Esophagus muscularis mucosa (tissue), 4 donors: ENCODE data around the gene ST7L.

Source experiments
- CTCF ChIP-seq, 3 experiments: fragments of 200-600 bp in 2 of 3; fragments of 450-650 bp in 1 of 3; sonication (generic) in 2 of 3; IDR thresholded peaks; one replicate each; pipeline ENCODE4 v1.5.1; 2017 to 2019; ENCODE audit warnings: antibody characterized with exemption in 3 of 3, mild to moderate bottlenecking in 2 of 3, moderate library complexity in 1 of 3
- EP300 ChIP-seq: sonication (generic); formaldehyde crosslinking; IDR thresholded peaks from one replicate; pipeline ENCODE4 v1.6.1; 2017; ENCODE audit warnings: antibody characterized with exemption
- POLR2A ChIP-seq: fragments of 450-650 bp; IDR thresholded peaks from one replicate; pipeline ENCODE4 v1.6.1; 2017; ENCODE audit warnings: antibody characterized with exemption, moderate library complexity, mild to moderate bottlenecking, low read depth
- POLR2AphosphoS5 ChIP-seq, 2 donors: sonication (generic); formaldehyde crosslinking; IDR thresholded peaks; one replicate each; pipeline ENCODE4 v1.6.1; 2017; ENCODE audit warnings: antibody characterized with exemption in 2 of 2

DNA sequence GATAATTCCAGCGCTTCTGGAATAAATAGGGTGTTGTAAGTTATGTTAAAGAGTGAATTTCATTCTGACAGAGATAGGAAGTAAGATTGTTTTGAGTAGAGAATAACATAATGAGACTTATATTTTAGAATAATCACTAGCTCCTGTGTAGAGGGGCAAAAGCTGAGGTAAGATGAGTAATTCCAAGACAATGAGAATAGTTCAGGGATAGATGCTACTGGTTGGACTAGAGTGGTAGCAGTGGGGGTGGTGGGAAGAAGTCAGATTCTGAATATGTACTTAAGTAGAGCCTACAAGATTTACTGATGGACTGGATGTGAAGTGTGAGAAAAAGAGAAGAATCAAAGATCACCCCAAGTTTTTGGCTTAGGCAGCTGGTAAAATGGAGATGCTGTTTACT, 32.3 kb upstream of the ST7L start:
- TF ChIP-seq CTCF (IDR thresholded peaks at IDR 0.05) (no peak), EP300 (no peak), POLR2AphosphoS5 (IDR thresholded peaks at IDR 0.05) (no peak), POLR2A (no peak)
